Measurements from ENCODE around the gene MAPK12. TPM values are rescaled to one million over a fixed set of nuclear protein-coding genes. Genes with fewer than 3 reads are reported as not detected.

Gene MAPK12
- total and polyA plus RNA-seq, 2 experiments from 2014 or later, result 12.5 to 33.8 TPM

GRCh38 chr22:50282361-50283155 is 21.1 kb upstream of the MAPK12 start:
- Histone ChIP-seq H3K27me3 (no peaks in the 10 kb centered on the region), H4K20me1 (ENCODE audit: insufficient read depth, poor library complexity, severe bottlenecking) (no peaks in the 10 kb centered on the region), H3K4me3 (no peak overlapping the region), H3K9me2 (replicated peaks; ENCODE audit: insufficient read depth) (no peaks in the 10 kb centered on the region), H3K79me2 (peaks cover 7% of the 10 kb centered on the region), H3K4me1 (ENCODE audit: insufficient read depth) (peaks cover 12% of the 10 kb centered on the region), H3K36me3 (replicated peaks; ENCODE audit: insufficient read depth, low read depth) (no peaks in the 10 kb centered on the region), H2AFZ (no peak overlapping the region), H3K9me3 (ENCODE audit: low read depth) (no peaks in the 10 kb centered on the region), H3K4me2 (peak overlapping the region; percentile 66), H3K27ac (peak overlapping the region; percentile 92)
- DNase-seq (ENCODE audit: low spot score), result peak; percentile 89
- no peak for TF ChIP-seq CTCF (IDR thresholded peaks at IDR 0.05; ENCODE audit: poor library complexity)
- no peak for TF ChIP-seq EZH2 (IDR thresholded peaks at IDR 0.05; ENCODE audit: borderline replicate concordance)
- TF ChIP-seq EZH2phosphoT487 (IDR thresholded peaks at IDR 0.05; ENCODE audit: low read depth, severe bottlenecking, unreplicated experiment), result no peak
- WGBS (ENCODE audit: low lambda C conversion rate, missing lambda C conversion rate), result 82% methylated on average over 36 of the region's 45 CpGs

- WGBS (ENCODE audit: low lambda C conversion rate, missing lambda C conversion rate), result 96% methylated on average over 23 of the region's 25 CpGs
- Histone ChIP-seq H3K9me3 (ENCODE audit: low read depth) (no peaks in the 10 kb centered on the region), H2AFZ (no peak overlapping the region), H3K9me2 (replicated peaks; ENCODE audit: insufficient read depth) (no peaks in the 10 kb centered on the region), H3K27me3 (no peaks in the 10 kb centered on the region), H3K27ac (peak overlapping the region; percentile 92), H3K4me3 (no peak overlapping the region), H3K36me3 (replicated peaks; ENCODE audit: insufficient read depth, low read depth) (no peaks in the 10 kb centered on the region), H3K4me2 (peak overlapping the region; percentile 66), H3K79me2 (peaks cover 5% of the 10 kb centered on the region), H3K4me1 (ENCODE audit: insufficient read depth) (peaks cover 12% of the 10 kb centered on the region), H4K20me1 (ENCODE audit: insufficient read depth, poor library complexity, severe bottlenecking) (no peaks in the 10 kb centered on the region)
- TF ChIP-seq EZH2 (IDR thresholded peaks at IDR 0.05; ENCODE audit: borderline replicate concordance) (no peak), EZH2phosphoT487 (IDR thresholded peaks at IDR 0.05; ENCODE audit: low read depth, severe bottlenecking, unreplicated experiment) (no peak), CTCF (IDR thresholded peaks at IDR 0.05; ENCODE audit: poor library complexity) (no peak)
- DNase-seq (ENCODE audit: low spot score), result no peak
Measured at GRCh38 chr22:50281957-50282356, 20.5 kb upstream of the MAPK12 start.

GRCh38 chr22:50281384-50281760 is 19.9 kb upstream of the MAPK12 start:
- no peaks in the 10 kb centered on the region for H3K9me3 ChIP-seq (ENCODE audit: low read depth)
- 98% methylated on average over 15 of the region's 36 CpGs for whole genome bisulfite sequencing (ENCODE audit: low lambda C conversion rate, missing lambda C conversion rate)
- no peaks in the 10 kb centered on the region for H3K9me2 ChIP-seq (replicated peaks; ENCODE audit: insufficient read depth)
- H3K79me2 ChIP-seq, result peaks cover 5% of the 10 kb centered on the region
- DNase-seq (ENCODE audit: low spot score), result no peak
- no peak overlapping the region for H3K4me3 ChIP-seq
- H3K27me3 ChIP-seq, result no peaks in the 10 kb centered on the region
- H3K27ac ChIP-seq, result no peak overlapping the region
- H2AFZ ChIP-seq, result no peak overlapping the region
- TF ChIP-seq CTCF (IDR thresholded peaks at IDR 0.05; ENCODE audit: poor library complexity) (no peak), EZH2 (IDR thresholded peaks at IDR 0.05; ENCODE audit: borderline replicate concordance) (no peak), EZH2phosphoT487 (IDR thresholded peaks at IDR 0.05; ENCODE audit: low read depth, severe bottlenecking, unreplicated experiment) (no peak)
- no peaks in the 10 kb centered on the region for H3K36me3 ChIP-seq (replicated peaks; ENCODE audit: insufficient read depth, low read depth)
- H3K4me2 ChIP-seq, result no peak overlapping the region
- H3K4me1 ChIP-seq (ENCODE audit: insufficient read depth), result peaks cover 12% of the 10 kb centered on the region
- H4K20me1 ChIP-seq (ENCODE audit: insufficient read depth, poor library complexity, severe bottlenecking), result no peaks in the 10 kb centered on the region

Measured in hepatocyte (in vitro differentiated cells).